Neural progenitor cell (in vitro differentiated cells): ENCODE results near the gene QDPR. TPM values are rescaled to one million over a fixed set of nuclear protein-coding genes. Genes with fewer than 3 reads are reported as not detected.

Experiments
- DNase-seq: peaks from one replicate; pipeline ENCODE4 v3.0.0-alpha.2; 2016; ENCODE audit warnings: low spot score
- H2AFZ ChIP-seq: fragments of 200-600 bp; sonication (generic); replicated peaks from 2 replicates; pipeline ENCODE4 v1.6.1; 2016; ENCODE audit warnings: antibody characterized with exemption
- H3F3A ChIP-seq: fragments of 200-600 bp; sonication (generic); 2 replicates; pipeline ENCODE4 v1.6.1; 2016; ENCODE audit warnings: antibody characterized with exemption, low read depth
- H3K27ac ChIP-seq: fragments of 200-600 bp; sonication (generic); 2 replicates; pipeline ENCODE4 v1.5.1; 2016; ENCODE audit warnings: mild to moderate bottlenecking
- H3K27me3 ChIP-seq: fragments of 200-600 bp; sonication (generic); 2 replicates; pipeline ENCODE4 v1.6.1; 2016; ENCODE audit warnings: mild to moderate bottlenecking, moderate library complexity
- H3K36me3 ChIP-seq: fragments of 200-600 bp; sonication (generic); 2 replicates; pipeline ENCODE4 v1.5.1; 2016
- H3K4me1 ChIP-seq: fragments of 200-600 bp; sonication (generic); 2 replicates; pipeline ENCODE4 v1.6.1; 2016; ENCODE audit warnings: mixed run types
- H3K4me2 ChIP-seq: fragments of 200-600 bp; sonication (generic); 2 replicates; pipeline ENCODE4 v1.6.1; 2016
- H3K4me3 ChIP-seq: fragments of 200-600 bp; sonication (generic); 2 replicates; pipeline ENCODE4 v1.5.1; 2016
- H3K79me2 ChIP-seq: fragments of 200-600 bp; sonication (generic); 2 replicates; pipeline ENCODE4 v1.6.1; 2016; ENCODE audit warnings: low read depth
- H3K9ac ChIP-seq: fragments of 200-600 bp; sonication (generic); 2 replicates; pipeline ENCODE4 v1.6.1; 2016
- H3K9me3 ChIP-seq: fragments of 200-600 bp; sonication (generic); 2 replicates; pipeline ENCODE4 v1.5.1; 2016; ENCODE audit warnings: low read depth
- H4K20me1 ChIP-seq: fragments of 200-600 bp; sonication (generic); 2 replicates; pipeline ENCODE4 v1.6.1; 2016; ENCODE audit warnings: low read depth
- H3K27ac Mint-ChIP-seq: 3 replicates; pipeline ENCODE4 v1.8.0; 2021; ENCODE audit warnings: mixed read lengths
- H3K27me3 Mint-ChIP-seq: 2 replicates; pipeline ENCODE4 v1.8.0; 2022; ENCODE audit warnings: low read depth, mild to moderate bottlenecking, inconsistent platforms, moderate library complexity, mixed read lengths; ENCODE audit not compliant: insufficient read depth
- H3K36me3 Mint-ChIP-seq: 3 replicates; pipeline ENCODE4 v1.8.0; 2021; ENCODE audit warnings: mixed read lengths
- H3K4me1 Mint-ChIP-seq: 3 replicates; pipeline ENCODE4 v1.8.0; 2021; ENCODE audit warnings: mixed read lengths
- H3K4me3 Mint-ChIP-seq: 3 replicates; pipeline ENCODE4 v1.8.0; 2021; ENCODE audit warnings: mild to moderate bottlenecking, moderate library complexity, mixed read lengths
- H3K9me3 Mint-ChIP-seq: 3 replicates; pipeline ENCODE4 v1.8.0; 2020; ENCODE audit warnings: mixed read lengths
- CTCF ChIP-seq: fragments of 200-600 bp; sonication (generic); IDR thresholded peaks from 2 replicates; pipeline ENCODE4 v1.5.1; 2017; ENCODE audit warnings: antibody characterized with exemption, mild to moderate bottlenecking
- EZH2 ChIP-seq: fragments of 200-600 bp; sonication (generic); IDR thresholded peaks from 2 replicates; pipeline ENCODE4 v1.6.1; 2017; ENCODE audit warnings: antibody characterized with exemption, mild to moderate bottlenecking, moderate library complexity
- EZH2phosphoT487 ChIP-seq: fragments of 200-600 bp; sonication (generic); IDR thresholded peaks from 2 replicates; pipeline ENCODE4 v1.6.1; 2017; ENCODE audit warnings: antibody characterized with exemption
- total RNA-seq: library from RNA; depleted of rRNA; stranded (reverse); fragments of >200 nt; gene quantifications from 2 replicates; pipeline ENCODE4 v1.2.3, GENCODE V29; 2015; ENCODE audit warnings: low replicate concordance

QDPR gene
- total RNA-seq, 1 donor from 2014 or later: 22.4 TPM

GRCh38 chr4:17497890-17498523 lies 13.9 kb downstream of the QDPR start:
- Histone ChIP-seq H3K9ac (no peak overlapping the region), H3K79me2 (no peaks in the 10 kb centered on the region), H3K4me3 (no peak overlapping the region), H3K9me3 (no peaks in the 10 kb centered on the region), H2AFZ (no peak overlapping the region), H3K36me3 (no peaks in the 10 kb centered on the region), H3K4me2 (no peak overlapping the region), H4K20me1 (no peaks in the 10 kb centered on the region), H3K4me1 (peaks cover 5% of the 10 kb centered on the region), H3F3A (no peaks in the 10 kb centered on the region), H3K27me3 (no peaks in the 10 kb centered on the region), H3K27ac (no peak overlapping the region)
- TF ChIP-seq EZH2 (no peak), CTCF (no peak), EZH2phosphoT487 (no peak)
- H3K36me3 Mint-ChIP-seq: peaks cover 20% of the 10 kb centered on the region
- DNase-seq: no peak
- H3K27ac Mint-ChIP-seq: no peak overlapping the region
- no peak overlapping the region for H3K4me3 Mint-ChIP-seq
- peaks cover 14% of the 10 kb centered on the region for H3K4me1 Mint-ChIP-seq
- H3K9me3 Mint-ChIP-seq: no peaks in the 10 kb centered on the region
- peaks cover 2% of the 10 kb centered on the region for H3K27me3 Mint-ChIP-seq

- H3K27ac Mint-ChIP-seq: no peak overlapping the region
- H3K36me3 Mint-ChIP-seq: peaks cover 16% of the 10 kb centered on the region
- no peak overlapping the region for H3K27ac ChIP-seq
- H3K4me1 ChIP-seq: peaks cover 5% of the 10 kb centered on the region
- no peaks in the 10 kb centered on the region for H3K36me3 ChIP-seq
- no peak overlapping the region for H3K4me3 Mint-ChIP-seq
- H4K20me1 ChIP-seq: no peaks in the 10 kb centered on the region
- H3K9me3 Mint-ChIP-seq: no peaks in the 10 kb centered on the region
- no peak overlapping the region for H3K4me2 ChIP-seq
- H3K4me3 ChIP-seq: no peak overlapping the region
- no peak for DNase-seq
- no peaks in the 10 kb centered on the region for H3F3A ChIP-seq
- H2AFZ ChIP-seq: no peak overlapping the region
- H3K4me1 Mint-ChIP-seq: peaks cover 20% of the 10 kb centered on the region
- H3K9me3 ChIP-seq: no peaks in the 10 kb centered on the region
- no peak overlapping the region for H3K9ac ChIP-seq
- peaks cover 3% of the 10 kb centered on the region for H3K27me3 Mint-ChIP-seq
- H3K27me3 ChIP-seq: no peaks in the 10 kb centered on the region
- H3K79me2 ChIP-seq: no peaks in the 10 kb centered on the region
- TF ChIP-seq EZH2phosphoT487 (no peak), CTCF (no peak), EZH2 (no peak)
These were observed 17.4 kb downstream of the QDPR start for GRCh38 chr4:17494258-17495190.

- Histone ChIP-seq H3K9ac (no peak overlapping the region), H4K20me1 (no peaks in the 10 kb centered on the region), H3K27ac (no peak overlapping the region), H3K79me2 (no peaks in the 10 kb centered on the region), H3K4me3 (no peak overlapping the region), H3F3A (no peaks in the 10 kb centered on the region), H3K4me2 (no peak overlapping the region), H3K4me1 (peaks cover 5% of the 10 kb centered on the region), H2AFZ (no peak overlapping the region), H3K36me3 (no peaks in the 10 kb centered on the region), H3K27me3 (no peaks in the 10 kb centered on the region), H3K9me3 (no peaks in the 10 kb centered on the region)
- Mint-ChIP-seq H3K4me1 (peaks cover 24% of the 10 kb centered on the region), H3K27ac (no peak overlapping the region), H3K4me3 (no peak overlapping the region), H3K36me3 (peaks cover 10% of the 10 kb centered on the region), H3K9me3 (no peaks in the 10 kb centered on the region), H3K27me3 (peaks cover 3% of the 10 kb centered on the region)
- TF ChIP-seq CTCF (no peak), EZH2 (no peak), EZH2phosphoT487 (no peak)
- no peak for DNase-seq
These were observed 18.3 kb downstream of the QDPR start for GRCh38 chr4:17493619-17494018.
